Right lobe of liver (tissue), 6 donors: ENCODE data around the gene MAPKAPK2. TPM values are rescaled to one million over a fixed set of nuclear protein-coding genes. Genes with fewer than 3 reads are reported as not detected.

Experiments used
- ATAC-seq, 4 donors: fragments of 200-7000 bp; cut with Tn5 transposase; one replicate each; pipeline ENCODE4 v1.9.1; 2020; ENCODE audit warnings: mild to moderate bottlenecking in 4 of 4, moderate library complexity in 4 of 4
- DNase-seq, 3 donors: peaks; one replicate each; pipeline ENCODE4 v3.0.0-alpha.2; 2020
- H3K27ac ChIP-seq, 3 donors: fragments of 200-600 bp; one replicate each; pipeline ENCODE4 v1.8.0; 2022
- H3K27me3 ChIP-seq, 2 donors: fragments of 200-600 bp; one replicate each; pipeline ENCODE4 v1.8.0; 2022
- H3K36me3 ChIP-seq, 4 donors: fragments of 200-600 bp; sonication (generic) in 1 of 4; one replicate each; pipeline versions ENCODE4 v1.5.1 to v1.8.0; 2017 to 2022; ENCODE audit warnings: control low read depth in 1 of 4
- H3K4me1 ChIP-seq, 4 donors: fragments of 200-600 bp; sonication (generic) in 1 of 4; one replicate each; pipeline versions ENCODE4 v1.5.1 to v1.8.0; 2017 to 2022; ENCODE audit warnings: control low read depth in 1 of 4
- H3K4me3 ChIP-seq, 3 donors: fragments of 200-600 bp; one replicate each; pipeline ENCODE4 v1.8.0; 2022
- H3K9me3 ChIP-seq, 4 donors: fragments of 200-600 bp; sonication (generic) in 1 of 4; one replicate each; pipeline versions ENCODE4 v1.5.1 to v1.8.0; 2017 to 2022; ENCODE audit warnings: control low read depth in 1 of 4
- CTCF ChIP-seq, 4 donors: fragments of 200-600 bp in 3 of 4; fragments of 450-650 bp in 1 of 4; IDR thresholded peaks; one replicate each; pipeline versions ENCODE4 v1.5.1 to v1.8.0; 2016 to 2022; ENCODE audit warnings: antibody characterized with exemption in 4 of 4, mild to moderate bottlenecking in 2 of 4
- POLR2A ChIP-seq: fragments of 450-650 bp; IDR thresholded peaks from one replicate; pipeline ENCODE4 v1.6.1; 2017; ENCODE audit warnings: antibody characterized with exemption, mild to moderate bottlenecking
- WGBS: methylation state at CpG from one replicate; pipeline ENCODE4 v1.1.6; 2018; ENCODE audit warnings: low coverage, low lambda C conversion rate; ENCODE audit not compliant: insufficient coverage; ENCODE audit errors: missing lambda C conversion rate; 5-methylcytosine and 5-hydroxymethylcytosine counted together
- intact Hi-C, 2 donors: fragments of 100-400 bp; cut with DNase I; formaldehyde crosslinking; loops; one replicate each; pipeline versions ENCODE4 v1.11.2 to v1.14.1; 2022
- total RNA-seq, 6 experiments: library from RNA; depleted of rRNA in 2 of 6; stranded (reverse); fragments of >200 nt in 2 of 6; fragmentation: NEBNext Ultra II Directional in 3 of 6; extraction: Animal tissue kit (Norgen Biotek cat#: 25700) in 3 of 6; gene quantifications; one replicate each; pipeline versions ENCODE4 v1.1.0 to v1.2.4, GENCODE V29; 2016 to 2023
- donor health status: DM: no; HTN: yes; CAD: no.
- donor health status: DM: no; HTN: no; CAD: no.
- donor health status: DM: no; HTN: no; CAD: no.
- donor health status: DM: no; HTN: yes; CAD: no.
- donor health status: DM: no; HTN: yes; CAD: no.

The MAPKAPK2 gene
- total RNA-seq, 6 experiments from 2014 or later, result 25.6 to 46.6 (median 34.0) TPM

GRCh38 chr1:206729507-206729906, 44.8 kb downstream of the MAPKAPK2 start:
- Histone ChIP-seq H3K4me3 (no peak overlapping the region), H3K36me3 (peaks cover 9 to 42% (median 23%) of the 10 kb centered on the region in 4 donors), H3K27ac (no peak overlapping the region), H3K27me3 (no peaks in the 10 kb centered on the region), H3K9me3 (no peaks in the 10 kb centered on the region), H3K4me1 (peaks cover 0 to 24% (median 9%) of the 10 kb centered on the region in 4 donors)
- TF ChIP-seq POLR2A (no peak), CTCF (IDR thresholded peaks at IDR 0.05) (no peak)
- intact Hi-C loops, result no loop called here
- 88% methylated on average over 1 of the region's 3 CpGs for WGBS
- DNase-seq (no peak), ATAC-seq (no peak)

- DNase-seq, result no peak
- TF ChIP-seq POLR2A, result no peak
- TF ChIP-seq CTCF (IDR thresholded peaks at IDR 0.05), result no peak
- Histone ChIP-seq H3K4me3 (no peak overlapping the region), H3K4me1 (no peaks in the 10 kb centered on the region), H3K27ac (no peak overlapping the region), H3K27me3 (no peaks in the 10 kb centered on the region), H3K36me3 (peaks cover 9 to 42% (median 23%) of the 10 kb centered on the region in 4 donors), H3K9me3 (no peaks in the 10 kb centered on the region)
- intact Hi-C loops, result loop anchor here (10.0 kb wide), 1 partner anchor 182 kb away; no protein-coding TSS in a partner anchor
- no peak for ATAC-seq
- WGBS, result 86% methylated on average over 11 of the region's 11 CpGs
These were observed 47.8 kb downstream of the MAPKAPK2 start for GRCh38 chr1:206732508-206732907.

GRCh38 chr1:206732992-206733391, 48.3 kb downstream of the MAPKAPK2 start:
- Histone ChIP-seq H3K4me1 (peaks cover 0 to 5% (median 0%) of the 10 kb centered on the region in 4 donors), H3K27me3 (no peaks in the 10 kb centered on the region), H3K9me3 (no peaks in the 10 kb centered on the region), H3K27ac (no peak overlapping the region), H3K4me3 (no peak overlapping the region), H3K36me3 (peaks cover 9 to 42% (median 23%) of the 10 kb centered on the region in 4 donors)
- TF ChIP-seq POLR2A (no peak), CTCF (IDR thresholded peaks at IDR 0.05) (no peak)
- intact Hi-C loops, result loop anchor here (10.0 kb wide), 1 partner anchor 182 kb away; no protein-coding TSS in a partner anchor
- WGBS, result 89% methylated on average over 4 of the region's 11 CpGs
- DNase-seq (no peak), ATAC-seq (no peak)

GRCh38 chr1:206734499-206735142, 49.9 kb downstream of the MAPKAPK2 start:
- H3K9me3 ChIP-seq, result no peaks in the 10 kb centered on the region
- TF ChIP-seq POLR2A (no peak), CTCF (IDR thresholded peaks at IDR 0.05) (peak; percentile 52 to 70 (median 58))
- H3K4me1 ChIP-seq, result peaks cover 0 to 12% (median 0%) of the 10 kb centered on the region in 4 donors
- H3K36me3 ChIP-seq, result peaks cover 4 to 39% (median 21%) of the 10 kb centered on the region in 4 donors
- H3K4me3 ChIP-seq, result no peak overlapping the region
- intact Hi-C loops, result loop anchor here (10.0 kb wide), 1 partner anchor 180 kb away; no protein-coding TSS in a partner anchor
- ATAC-seq (peak; percentile 53 to 64 (median 54)), DNase-seq (no peak)
- no peaks in the 10 kb centered on the region for H3K27me3 ChIP-seq
- WGBS, result 47% methylated on average over 4 of the region's 9 CpGs
- no peak overlapping the region for H3K27ac ChIP-seq
